GM12878 (cell line): ENCODE data around the gene MTRR. TPM values are rescaled to one million over a fixed set of nuclear protein-coding genes. Genes with fewer than 3 reads are reported as not detected.

Experiments used
- ATF7 ChIP-seq: fragments of 450-650 bp; IDR thresholded peaks from 2 replicates; pipeline ENCODE4 v1.6.1; 2016; ENCODE audit warnings: low read depth, mild to moderate bottlenecking
- BMI1 ChIP-seq: fragments of 450-650 bp; IDR thresholded peaks from 2 replicates; pipeline ENCODE4 v1.6.1; 2016; ENCODE audit warnings: mild to moderate bottlenecking, moderate library complexity, borderline replicate concordance
- DPF2 ChIP-seq: fragments of 450-650 bp; IDR thresholded peaks from 2 replicates; pipeline ENCODE4 v1.6.1; 2017; ENCODE audit warnings: mild to moderate bottlenecking
- E2F4 ChIP-seq: IDR thresholded peaks from 2 replicates; pipeline ENCODE4 v1.6.1; 2012; ENCODE audit warnings: low read depth, low read length, improper control_type of control experiment
- ELK1 ChIP-seq: IDR thresholded peaks from 2 replicates; pipeline ENCODE4 v1.6.1; 2012; ENCODE audit warnings: low read depth, low read length, improper control_type of control experiment
- EP300 ChIP-seq, 2 experiments: fragments of 150-350 bp in 1 of 2; IDR thresholded peaks; 2 replicates each; pipeline ENCODE4 v1.6.1; 2011 to 2012; ENCODE audit warnings: low read depth in 2 of 2, low read length in 2 of 2, borderline replicate concordance in 1 of 2, improper control_type of control experiment in 1 of 2, inconsistent platforms in 1 of 2; ENCODE audit not compliant: control insufficient read depth in 1 of 2
- FOXK2 ChIP-seq: fragments of 450-650 bp; IDR thresholded peaks from 2 replicates; pipeline ENCODE4 v1.6.1; 2017; ENCODE audit warnings: mild to moderate bottlenecking, moderate library complexity
- HCFC1 ChIP-seq: fragments of 150-350 bp; IDR thresholded peaks from 2 replicates; pipeline ENCODE4 v1.6.1; 2014; ENCODE audit warnings: low read length
- IKZF1 ChIP-seq: fragments of 450-650 bp; conservative IDR thresholded peaks from 2 replicates; pipeline ENCODE4 v1.6.1; 2017; ENCODE audit warnings: antibody characterized with exemption, mild to moderate bottlenecking
- JUNB ChIP-seq: IDR thresholded peaks from 2 replicates; pipeline ENCODE4 v1.6.1; 2016; ENCODE audit warnings: antibody characterized with exemption, mild to moderate bottlenecking
- LARP7 ChIP-seq: fragments of 450-650 bp; IDR thresholded peaks from 2 replicates; pipeline ENCODE4 v1.6.1; 2017; ENCODE audit warnings: mild to moderate bottlenecking
- MEF2B ChIP-seq: fragments of 450-650 bp; IDR thresholded peaks from 2 replicates; pipeline ENCODE4 v1.6.1; 2018; ENCODE audit warnings: mild to moderate bottlenecking, moderate library complexity; ENCODE audit not compliant: partially characterized antibody, poor library complexity, severe bottlenecking
- NBN ChIP-seq: fragments of 450-650 bp; IDR thresholded peaks from 2 replicates; pipeline ENCODE4 v1.6.1; 2016
- RELB ChIP-seq: fragments of 450-650 bp; IDR thresholded peaks from 2 replicates; pipeline ENCODE4 v1.6.1; 2017; ENCODE audit warnings: low read depth, mild to moderate bottlenecking, moderate library complexity
- SIN3A ChIP-seq: IDR thresholded peaks from 2 replicates; pipeline ENCODE4 v1.6.1; 2012; ENCODE audit warnings: low read depth, low read length, improper control_type of control experiment
- YY1 ChIP-seq: IDR thresholded peaks from 2 replicates; pipeline ENCODE4 v1.6.1; 2011; ENCODE audit warnings: low read depth, mild to moderate bottlenecking, low read length
- ZBED1 ChIP-seq: IDR thresholded peaks from 2 replicates; pipeline ENCODE4 v1.6.1; 2016; ENCODE audit warnings: borderline replicate concordance
- ZBTB11 ChIP-seq: fragments of 450-650 bp; formaldehyde crosslinking; IDR thresholded peaks from 2 replicates; pipeline ENCODE4 v1.5.0; 2022; ENCODE audit warnings: mild to moderate bottlenecking, missing genetic modification characterization
- ZNF217 ChIP-seq: fragments of 450-650 bp; IDR thresholded peaks from 2 replicates; pipeline ENCODE4 v1.6.1; 2017; ENCODE audit warnings: antibody characterized with exemption, mild to moderate bottlenecking
- ZNF274 ChIP-seq: IDR thresholded peaks from one replicate; pipeline ENCODE4 v1.8.0; 2011; ENCODE audit not compliant: insufficient read length, insufficient read depth
- ZNF687 ChIP-seq: fragments of 450-650 bp; IDR thresholded peaks from 2 replicates; pipeline ENCODE4 v1.6.1; 2017; ENCODE audit warnings: mild to moderate bottlenecking, moderate library complexity
- polyA plus RNA-seq, 11 experiments: library from polyadenylated mRNA; depleted of rRNA in 4 of 11; unstranded in 6 of 11; stranded (reverse) in 5 of 11; fragments of >200 nt; fragmentation: Nextera tagmentation in 4 of 11; fragmentation: Illumina TruSeq in 1 of 11; extraction: Ambion mirVana in 4 of 11; extraction: Trizol in 1 of 11; gene quantifications; 1 replicate in 1 of 11; 2 replicates in 10 of 11; pipeline versions ENCODE4 v1.2.1 to v1.2.3, GENCODE V29; 2011 to 2016; ENCODE audit warnings: inconsistent platforms in 2 of 11, missing spikeins in 2 of 11, low read depth in 1 of 11
- total RNA-seq, 4 experiments: library from RNA; depleted of rRNA in 3 of 4; stranded (reverse); fragments of >200 nt in 3 of 4; fragmentation: Illumina TruSeq in 1 of 4; extraction: Trizol in 1 of 4; gene quantifications; 2 replicates each; pipeline versions ENCODE4 v1.2.1 to v1.2.3, GENCODE V29; 2013 to 2021

Gene MTRR
- total and polyA plus RNA-seq, 10 of the 15 experiments (the other 5 are each of a cell fraction or from before 2014, with no cell fraction given): 13.8 to 76.9 (median 38.0) TPM

GRCh38 chr5:7878381-7878873, 9.5 kb downstream of the MTRR start (continued):
- peak; percentile 25 to 67; a peak in 2 of 4 replicates for TF ChIP-seq EP300 (IDR thresholded peaks at IDR 0.05; ENCODE audit: borderline replicate concordance in 1 of 2, control insufficient read depth in 1 of 2, low read depth in 2 of 2, low read length in 2 of 2)
- TF ChIP-seq ELK1: no peak
- no peak for TF ChIP-seq SIN3A
- TF ChIP-seq YY1: no peak
- peak; percentile 37 for TF ChIP-seq IKZF1
- TF ChIP-seq ATF7: peak; percentile 81
- TF ChIP-seq ZBED1: peak; percentile 67; the same call in 1 of the 2 replicates
- no peak for TF ChIP-seq FOXK2
- TF ChIP-seq BMI1: peak; percentile 35; the same call in 1 of the 2 replicates
- TF ChIP-seq E2F4: no peak
- TF ChIP-seq LARP7: no peak
- TF ChIP-seq ZNF687: no peak
- peak; percentile 58 for TF ChIP-seq RELB
- no peak for TF ChIP-seq HCFC1
- TF ChIP-seq ZNF217: peak; percentile 96
- TF ChIP-seq ZBTB11 (CRISPR knock-in tag): no peak
- TF ChIP-seq JUNB: peak; percentile 95
- TF ChIP-seq ZNF274: no peak
- TF ChIP-seq DPF2: peak; percentile 80
- peak; percentile 50 for TF ChIP-seq MEF2B
- TF ChIP-seq NBN: 0 out of 2 replicates have a peak, but pooled peaks have one; percentile 25
